C4-2B (cell line): ENCODE results near the gene PRR30.
A peak's percentile ranks its signal among the peaks of the same experiment; 100 is the strongest.

Source experiments
- H3K27ac ChIP-seq: fragments of 450-650 bp; 2 replicates; pipeline ENCODE4 v1.5.1; 2017
- ZFX ChIP-seq: fragments of 450-650 bp; IDR thresholded peaks from 2 replicates; pipeline ENCODE4 v1.6.1; 2017
- TF ChIP-seq, protein P1 (sequence below): fragments of 450-650 bp; conservative IDR thresholded peaks from 2 replicates; pipeline ENCODE4 v1.5.1; 2017; ENCODE audit warnings: mild to moderate bottlenecking

The PRR30 gene

GRCh38 chr2:27133905-27134780, 5.1 kb downstream of the PRR30 start, which contains the start of gene PREB:
Gene PREB, minus strand, starts transcription at chr2:27134636. Its CDS starts 215 bp downstream, at chr2:27134421.
- TF ChIP-seq ZFX, result no peak; the same call in 1 of the 2 replicates
- TF ChIP-seq, protein P1, sequence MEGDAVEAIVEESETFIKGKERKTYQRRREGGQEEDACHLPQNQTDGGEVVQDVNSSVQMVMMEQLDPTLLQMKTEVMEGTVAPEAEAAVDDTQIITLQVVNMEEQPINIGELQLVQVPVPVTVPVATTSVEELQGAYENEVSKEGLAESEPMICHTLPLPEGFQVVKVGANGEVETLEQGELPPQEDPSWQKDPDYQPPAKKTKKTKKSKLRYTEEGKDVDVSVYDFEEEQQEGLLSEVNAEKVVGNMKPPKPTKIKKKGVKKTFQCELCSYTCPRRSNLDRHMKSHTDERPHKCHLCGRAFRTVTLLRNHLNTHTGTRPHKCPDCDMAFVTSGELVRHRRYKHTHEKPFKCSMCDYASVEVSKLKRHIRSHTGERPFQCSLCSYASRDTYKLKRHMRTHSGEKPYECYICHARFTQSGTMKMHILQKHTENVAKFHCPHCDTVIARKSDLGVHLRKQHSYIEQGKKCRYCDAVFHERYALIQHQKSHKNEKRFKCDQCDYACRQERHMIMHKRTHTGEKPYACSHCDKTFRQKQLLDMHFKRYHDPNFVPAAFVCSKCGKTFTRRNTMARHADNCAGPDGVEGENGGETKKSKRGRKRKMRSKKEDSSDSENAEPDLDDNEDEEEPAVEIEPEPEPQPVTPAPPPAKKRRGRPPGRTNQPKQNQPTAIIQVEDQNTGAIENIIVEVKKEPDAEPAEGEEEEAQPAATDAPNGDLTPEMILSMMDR, result no peak
- peak within 1 kb of the TSS; percentile 86 for H3K27ac ChIP-seq

GRCh38 chr2:27133195-27133875, 5.9 kb downstream of the PRR30 start:
- no peak for TF ChIP-seq ZFX
- TF ChIP-seq, protein P1, result no peak
- H3K27ac ChIP-seq, result peak overlapping the region; percentile 86

GRCh38 chr2:27131429-27131828, 7.8 kb downstream of the PRR30 start:
- H3K27ac ChIP-seq, result no peak overlapping the region
- TF ChIP-seq, protein P1, result no peak
- TF ChIP-seq ZFX, result no peak

GRCh38 chr2:27130396-27130795, 8.8 kb downstream of the PRR30 start:
- no peak overlapping the region for H3K27ac ChIP-seq
- TF ChIP-seq, protein P1, result no peak
- no peak for TF ChIP-seq ZFX

GRCh38 chr2:27128668-27129571, 10.3 kb downstream of the PRR30 start:
- TF ChIP-seq ZFX, result no peak
- TF ChIP-seq, protein P1, result no peak
- no peak overlapping the region for H3K27ac ChIP-seq

DNA sequence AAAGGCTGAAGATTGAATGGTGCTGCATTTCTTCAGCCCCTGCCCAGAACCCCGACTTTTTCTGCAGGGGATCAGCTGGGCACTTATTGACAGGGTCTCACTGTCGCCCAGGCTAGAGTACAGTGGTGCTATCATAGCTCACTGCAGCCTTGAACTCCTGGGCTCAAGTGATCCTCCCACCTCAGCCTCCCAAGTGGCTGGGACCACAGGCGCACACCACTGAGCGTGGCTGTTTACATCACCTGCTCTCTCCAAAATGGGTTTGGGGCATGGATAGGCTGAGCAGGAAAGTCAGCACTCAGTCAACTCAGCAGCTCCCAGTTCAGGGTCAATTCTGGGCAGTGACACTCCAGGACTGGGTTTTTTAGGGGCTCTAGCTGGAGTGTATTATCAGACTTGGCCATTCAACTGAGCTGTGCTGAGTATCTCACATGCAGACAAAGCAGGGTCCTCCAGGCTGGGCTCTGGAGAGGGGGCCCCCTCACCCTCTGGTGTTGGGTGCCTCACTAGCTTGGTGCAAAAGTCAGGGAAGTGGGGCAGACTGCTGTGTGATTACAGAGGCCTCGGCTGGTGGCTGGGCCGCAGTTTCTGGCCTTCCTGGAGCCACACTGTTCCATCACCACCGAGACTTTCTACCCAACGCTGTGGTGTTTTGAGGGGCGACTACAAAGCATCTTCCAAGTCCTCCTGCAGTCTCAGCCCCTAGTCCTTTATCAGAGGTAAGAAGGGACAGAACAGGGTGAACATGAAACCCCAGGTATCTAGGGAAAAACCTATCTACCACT, 11.1 kb downstream of the PRR30 start:
- no peak overlapping the region for H3K27ac ChIP-seq
- TF ChIP-seq ZFX, result no peak
- TF ChIP-seq, protein P1, result no peak
